SK-N-SH treated with all-trans-retinoic acid at 6 μM for 48 hours (cell line): ENCODE results near the gene NAT8L.

Experiments used
- ARNTL ChIP-seq: fragments of 450-650 bp; formaldehyde crosslinking; IDR thresholded peaks from 2 replicates; pipeline ENCODE4 v1.5.0; 2020; ENCODE audit warnings: low read depth, mild to moderate bottlenecking, moderate library complexity, borderline replicate concordance
- CREB5 ChIP-seq: fragments of 250-450 bp; sonication (Bioruptor Pico); IDR thresholded peaks from 2 replicates; pipeline ENCODE4 v1.5.1; 2020; ENCODE audit warnings: low read depth, mild to moderate bottlenecking, moderate library complexity
- ZFP30 ChIP-seq: fragments of 450-650 bp; formaldehyde crosslinking; IDR thresholded peaks from 2 replicates; pipeline ENCODE4 v1.5.0; 2022; ENCODE audit warnings: mild to moderate bottlenecking, moderate library complexity
- TF ChIP-seq, protein P1 (sequence below): fragments of 250-450 bp; sonication (Bioruptor Pico); IDR thresholded peaks from 2 replicates; pipeline ENCODE4 v1.8.0; 2020; ENCODE audit warnings: mild to moderate bottlenecking, moderate library complexity, borderline replicate concordance

DNA sequence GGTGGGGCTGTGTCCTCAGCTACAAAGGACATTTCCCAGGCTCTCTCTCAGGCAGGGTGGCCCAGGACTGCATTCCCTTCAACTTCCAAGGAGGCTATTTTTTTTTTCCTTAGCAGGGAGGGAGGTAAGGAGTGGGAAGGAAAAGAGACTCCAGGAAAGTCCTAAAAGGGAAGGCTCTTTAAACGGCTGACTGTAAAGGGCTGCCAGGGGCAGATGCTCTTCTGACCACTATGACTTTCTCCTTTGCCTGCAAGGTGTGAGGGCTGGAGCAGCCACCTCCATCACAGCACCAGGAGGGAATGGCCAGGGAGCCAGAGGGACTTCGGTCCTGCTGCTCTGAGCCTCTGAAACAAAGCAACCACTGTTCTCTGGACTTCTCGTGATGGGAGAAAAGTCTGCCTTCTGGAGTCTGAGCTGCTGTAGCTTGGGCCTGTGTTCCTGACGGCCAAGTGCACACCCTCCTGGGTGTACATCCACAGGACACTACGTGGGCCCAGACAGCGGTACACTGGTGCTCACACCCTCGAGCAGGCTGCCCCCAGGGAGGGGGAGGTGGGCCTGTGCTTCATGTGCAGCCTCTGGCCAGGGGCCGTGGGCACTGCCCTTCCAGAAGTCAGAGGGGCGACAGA lies 17.9 kb downstream of the NAT8L start:
- no peak for TF ChIP-seq ARNTL (CRISPR knock-in tag)
- TF ChIP-seq, protein P1, sequence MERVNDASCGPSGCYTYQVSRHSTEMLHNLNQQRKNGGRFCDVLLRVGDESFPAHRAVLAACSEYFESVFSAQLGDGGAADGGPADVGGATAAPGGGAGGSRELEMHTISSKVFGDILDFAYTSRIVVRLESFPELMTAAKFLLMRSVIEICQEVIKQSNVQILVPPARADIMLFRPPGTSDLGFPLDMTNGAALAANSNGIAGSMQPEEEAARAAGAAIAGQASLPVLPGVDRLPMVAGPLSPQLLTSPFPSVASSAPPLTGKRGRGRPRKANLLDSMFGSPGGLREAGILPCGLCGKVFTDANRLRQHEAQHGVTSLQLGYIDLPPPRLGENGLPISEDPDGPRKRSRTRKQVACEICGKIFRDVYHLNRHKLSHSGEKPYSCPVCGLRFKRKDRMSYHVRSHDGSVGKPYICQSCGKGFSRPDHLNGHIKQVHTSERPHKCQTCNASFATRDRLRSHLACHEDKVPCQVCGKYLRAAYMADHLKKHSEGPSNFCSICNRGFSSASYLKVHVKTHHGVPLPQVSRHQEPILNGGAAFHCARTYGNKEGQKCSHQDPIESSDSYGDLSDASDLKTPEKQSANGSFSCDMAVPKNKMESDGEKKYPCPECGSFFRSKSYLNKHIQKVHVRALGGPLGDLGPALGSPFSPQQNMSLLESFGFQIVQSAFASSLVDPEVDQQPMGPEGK, result no peak
- no peak for TF ChIP-seq ZFP30
- no peak for TF ChIP-seq CREB5
